Epithelial cell of proximal tubule (primary cell): ENCODE measurements around the gene IVD. TPM values are rescaled to one million over a fixed set of nuclear protein-coding genes. Genes with fewer than 3 reads are reported as not detected.

Source experiments
- DNase-seq: peaks from one replicate; pipeline ENCODE4 v3.0.0-alpha.2; 2011; ENCODE audit warnings: low read depth
- H3K4me3 ChIP-seq: 2 replicates; pipeline ENCODE4 v1.5.1; 2011; ENCODE audit warnings: low read depth, mild to moderate bottlenecking, low read length
- total RNA-seq: library from RNA; depleted of rRNA; stranded (reverse); fragments of >200 nt; gene quantifications from 2 replicates; pipeline ENCODE4 v1.2.3, GENCODE V29; 2015
- TF ChIP-seq, protein P1 (sequence below): conservative IDR thresholded peaks from 2 replicates; pipeline ENCODE4 v1.5.1; 2012; ENCODE audit warnings: low read depth, mild to moderate bottlenecking, low read length

IVD gene
- total RNA-seq, 1 donor from 2014 or later = 34.4 TPM

- DNase-seq = no peak
- TF ChIP-seq, protein P1, sequence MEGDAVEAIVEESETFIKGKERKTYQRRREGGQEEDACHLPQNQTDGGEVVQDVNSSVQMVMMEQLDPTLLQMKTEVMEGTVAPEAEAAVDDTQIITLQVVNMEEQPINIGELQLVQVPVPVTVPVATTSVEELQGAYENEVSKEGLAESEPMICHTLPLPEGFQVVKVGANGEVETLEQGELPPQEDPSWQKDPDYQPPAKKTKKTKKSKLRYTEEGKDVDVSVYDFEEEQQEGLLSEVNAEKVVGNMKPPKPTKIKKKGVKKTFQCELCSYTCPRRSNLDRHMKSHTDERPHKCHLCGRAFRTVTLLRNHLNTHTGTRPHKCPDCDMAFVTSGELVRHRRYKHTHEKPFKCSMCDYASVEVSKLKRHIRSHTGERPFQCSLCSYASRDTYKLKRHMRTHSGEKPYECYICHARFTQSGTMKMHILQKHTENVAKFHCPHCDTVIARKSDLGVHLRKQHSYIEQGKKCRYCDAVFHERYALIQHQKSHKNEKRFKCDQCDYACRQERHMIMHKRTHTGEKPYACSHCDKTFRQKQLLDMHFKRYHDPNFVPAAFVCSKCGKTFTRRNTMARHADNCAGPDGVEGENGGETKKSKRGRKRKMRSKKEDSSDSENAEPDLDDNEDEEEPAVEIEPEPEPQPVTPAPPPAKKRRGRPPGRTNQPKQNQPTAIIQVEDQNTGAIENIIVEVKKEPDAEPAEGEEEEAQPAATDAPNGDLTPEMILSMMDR = no peak
- no peak overlapping the region for H3K4me3 ChIP-seq
These were observed 19.0 kb downstream of the IVD start for GRCh38 chr15:40424483-40425115.

- no peak for DNase-seq
- TF ChIP-seq, protein P1 = no peak
- H3K4me3 ChIP-seq = no peak overlapping the region
These were observed 20.1 kb downstream of the IVD start for GRCh38 chr15:40425681-40426080.

DNA sequence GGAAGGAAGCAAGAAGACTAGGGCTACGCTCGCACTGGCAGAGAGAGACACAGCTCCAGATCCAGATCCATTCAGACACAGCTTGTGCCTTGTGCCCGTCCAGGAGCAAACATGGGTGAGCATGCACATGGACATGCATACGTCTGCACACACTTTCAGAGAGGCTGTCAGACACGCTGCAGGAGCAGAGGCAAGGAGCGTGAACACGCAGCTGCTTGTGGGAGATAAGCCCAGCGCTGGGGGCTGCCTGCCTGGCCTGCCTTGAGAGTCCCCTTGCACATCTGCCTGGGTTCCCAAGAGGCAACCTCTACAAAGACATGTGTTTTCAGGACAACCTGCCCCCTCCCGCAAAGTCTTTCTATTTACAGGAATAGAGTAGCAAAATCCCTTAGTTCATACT, 21.6 kb downstream of the IVD start:
- no peak for DNase-seq
- TF ChIP-seq, protein P1 = no peak

DNA sequence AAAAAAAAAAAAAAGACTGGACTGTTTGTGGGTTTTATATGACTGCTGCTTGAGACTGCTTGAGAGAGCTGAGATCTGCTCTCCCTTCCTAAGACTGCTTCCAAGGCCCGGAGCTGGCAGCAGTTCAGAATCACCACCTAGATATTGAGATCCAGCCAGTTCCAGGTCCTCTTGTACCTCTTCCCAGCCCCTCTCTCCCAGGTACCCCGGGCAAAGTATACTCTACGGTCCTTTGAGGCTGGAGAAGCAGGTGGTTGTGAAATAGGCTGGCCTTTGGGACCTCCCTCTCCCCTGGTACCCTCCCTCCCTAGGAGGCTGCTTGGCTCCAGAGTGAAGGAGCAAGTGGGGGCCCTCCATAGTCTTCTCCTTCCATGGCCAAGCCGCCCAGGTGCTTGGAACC, 22.6 kb downstream of the IVD start:
- TF ChIP-seq, protein P1 = no peak
- no peak overlapping the region for H3K4me3 ChIP-seq
- no peak for DNase-seq

More for the DNA sequence above, 21.6 kb downstream of the IVD start:
- no peak overlapping the region for H3K4me3 ChIP-seq

DNA sequence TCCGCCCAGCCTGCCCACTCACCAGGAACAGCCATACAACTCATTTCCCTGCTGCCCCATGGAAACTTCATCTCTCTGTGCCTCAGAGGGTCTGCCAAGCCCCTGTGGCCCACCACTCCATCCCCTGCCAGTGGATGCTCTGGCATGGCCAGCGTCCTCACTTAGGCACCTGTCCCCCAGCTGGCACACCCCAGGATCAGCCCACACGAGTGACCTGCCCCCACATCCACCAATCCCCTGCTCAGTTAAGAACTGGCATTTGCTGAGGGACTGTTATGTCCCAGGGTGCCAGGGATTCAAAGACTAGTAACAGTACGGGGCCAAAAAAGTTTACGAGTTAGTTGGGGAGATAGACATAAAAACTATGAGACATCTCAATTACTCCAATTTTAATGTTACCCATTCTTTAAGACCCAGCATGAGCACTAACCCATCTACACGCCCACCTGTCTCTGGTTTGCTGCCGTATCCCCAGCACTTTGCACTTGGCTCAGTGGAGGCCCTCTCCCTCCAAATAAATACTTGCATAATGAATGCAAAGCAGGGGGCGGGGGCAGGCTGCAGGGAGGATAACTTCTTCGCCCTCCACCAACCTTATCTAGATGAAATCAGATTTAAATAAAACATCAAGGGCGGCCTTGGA, 23.6 kb downstream of the IVD start:
- no peak overlapping the region for H3K4me3 ChIP-seq
- DNase-seq = no peak
- TF ChIP-seq, protein P1 = no peak

DNA sequence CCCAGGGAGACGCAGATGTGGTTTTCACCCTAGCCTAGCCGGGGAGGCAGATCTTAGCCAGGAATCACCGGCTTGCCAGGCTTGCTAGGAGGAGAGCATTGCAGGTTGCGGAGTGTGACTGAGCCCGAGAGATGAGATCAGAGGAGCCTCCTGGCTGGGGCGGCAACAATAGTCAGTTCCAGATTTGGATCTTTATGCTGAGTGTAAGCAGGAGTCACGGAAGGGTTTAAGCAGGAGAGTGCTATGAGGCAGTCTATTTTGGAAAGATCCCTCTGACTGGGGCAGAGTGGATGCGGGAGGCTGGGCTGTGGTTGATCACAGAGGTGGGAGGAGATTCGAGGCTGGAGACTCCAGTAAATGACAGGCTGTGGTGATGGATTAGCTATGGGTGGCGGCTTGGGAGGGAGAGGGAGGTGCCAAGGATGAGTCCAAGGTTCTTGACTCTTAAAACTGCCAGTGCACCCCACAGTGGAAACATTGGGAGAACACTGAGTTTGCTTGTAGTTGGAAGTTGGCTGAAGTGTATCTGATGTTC, 24.7 kb downstream of the IVD start:
- DNase-seq = no peak

More for the DNA sequence above, 24.7 kb downstream of the IVD start:
- H3K4me3 ChIP-seq = no peak overlapping the region
- TF ChIP-seq, protein P1 = no peak
